Adrenal gland (tissue), 5 donors: ENCODE data around the gene ASTN2.

Experiments used
- CTCF ChIP-seq, 6 experiments: fragments of 450-650 bp in 4 of 6; fragments of 200-600 bp in 2 of 6; sonication (generic) in 1 of 6; IDR thresholded peaks; 1 replicate in 5 of 6; 2 replicates in 1 of 6; pipeline versions ENCODE4 v1.5.1 to v1.8.0; 2016 to 2021; ENCODE audit warnings: antibody characterized with exemption in 6 of 6, mild to moderate bottlenecking in 2 of 6, moderate library complexity in 1 of 6
- POLR2A ChIP-seq, 2 donors: fragments of 450-650 bp; IDR thresholded peaks; one replicate each; pipeline ENCODE4 v1.6.1; 2017; ENCODE audit warnings: antibody characterized with exemption in 2 of 2, mild to moderate bottlenecking in 2 of 2, moderate library complexity in 1 of 2
- donor health status: DM: no; HTN: no; CAD: no.

DNA sequence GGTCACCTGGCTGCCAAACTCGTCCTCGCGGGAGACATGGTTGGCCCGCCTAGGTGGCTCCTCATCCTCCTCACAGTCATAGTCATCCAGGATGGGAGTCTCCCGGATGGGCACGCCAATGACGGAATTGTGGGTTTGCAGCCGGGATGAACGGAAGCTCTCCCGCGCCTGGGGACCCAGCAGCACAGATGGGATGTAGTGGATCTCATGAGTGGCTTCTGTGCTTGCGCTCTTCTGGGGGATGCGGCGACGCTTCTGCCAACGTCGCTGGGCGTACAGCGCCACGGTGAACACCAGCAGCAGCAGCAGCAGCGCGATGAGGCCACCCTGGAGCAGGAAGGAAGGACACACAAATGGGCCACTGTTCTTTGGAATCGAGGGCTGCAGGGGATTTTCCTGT lies 200.4 kb downstream of the ASTN2 start:
- TF ChIP-seq CTCF (IDR thresholded peaks at IDR 0.05) (no peak), POLR2A (IDR thresholded peaks at IDR 0.05) (no peak)
